SK-N-SH treated with all-trans-retinoic acid at 6 μM for 48 hours (cell line): ENCODE results near the gene TMEM59L.

Experiments used
- ATAC-seq: fragments of 200-7000 bp; cut with Tn5 transposase; 3 replicates; pipeline ENCODE4 v1.9.1; 2020; ENCODE audit warnings: mild to moderate bottlenecking, moderate library complexity
- BACH2 ChIP-seq: fragments of 250-450 bp; sonication (Bioruptor Pico); IDR thresholded peaks from 2 replicates; pipeline ENCODE4 v1.9.0; 2021; ENCODE audit warnings: mild to moderate bottlenecking, borderline replicate concordance
- CREB5 ChIP-seq: fragments of 250-450 bp; sonication (Bioruptor Pico); IDR thresholded peaks from 2 replicates; pipeline ENCODE4 v1.5.1; 2020; ENCODE audit warnings: low read depth, mild to moderate bottlenecking, moderate library complexity
- CSDC2 ChIP-seq: fragments of 250-450 bp; sonication (Bioruptor Pico); IDR thresholded peaks from 2 replicates; pipeline ENCODE4 v1.5.0; 2020; ENCODE audit warnings: mild to moderate bottlenecking, moderate library complexity
- CSRNP3 ChIP-seq: fragments of 250-450 bp; sonication (Bioruptor Pico); IDR thresholded peaks from 2 replicates; pipeline ENCODE4 v1.5.1; 2021; ENCODE audit warnings: mild to moderate bottlenecking, moderate library complexity
- ESRRG ChIP-seq: fragments of 250-450 bp; sonication (Bioruptor Pico); IDR thresholded peaks from 2 replicates; pipeline ENCODE4 v1.6.1; 2021; ENCODE audit warnings: mild to moderate bottlenecking
- GLIS3 ChIP-seq: fragments of 250-450 bp; sonication (Bioruptor Pico); IDR thresholded peaks from 2 replicates; pipeline ENCODE4 v1.5.0; 2020; ENCODE audit warnings: mild to moderate bottlenecking, moderate library complexity
- ISL1 ChIP-seq: fragments of 250-450 bp; sonication (Bioruptor Pico); IDR thresholded peaks from 2 replicates; pipeline ENCODE4 v2.1.2; 2022; ENCODE audit warnings: mild to moderate bottlenecking, moderate library complexity
- OSR1 ChIP-seq: fragments of 250-450 bp; sonication (Bioruptor Pico); IDR thresholded peaks from 2 replicates; pipeline ENCODE4 v1.8.0; 2022; ENCODE audit warnings: moderate library complexity, mild to moderate bottlenecking, inconsistent platforms
- PATZ1 ChIP-seq: fragments of 250-450 bp; sonication (Bioruptor Pico); IDR thresholded peaks from 2 replicates; pipeline ENCODE4 v1.8.0; 2020; ENCODE audit warnings: mild to moderate bottlenecking, moderate library complexity, borderline replicate concordance
- POU6F1 ChIP-seq: fragments of 250-450 bp; sonication (Bioruptor Pico); IDR thresholded peaks from 2 replicates; pipeline ENCODE4 v1.8.0; 2021; ENCODE audit warnings: low read depth, mild to moderate bottlenecking, moderate library complexity, borderline replicate concordance
- PPARA ChIP-seq: fragments of 250-450 bp; sonication (Bioruptor Pico); IDR thresholded peaks from 2 replicates; pipeline ENCODE4 v1.5.0; 2020; ENCODE audit warnings: mild to moderate bottlenecking, borderline replicate concordance
- SNAI2 ChIP-seq: fragments of 250-450 bp; sonication (Bioruptor Pico); IDR thresholded peaks from 2 replicates; pipeline ENCODE4 v1.5.0; 2020; ENCODE audit warnings: mild to moderate bottlenecking, moderate library complexity
- TCF4 ChIP-seq: fragments of 250-450 bp; sonication (Bioruptor Pico); IDR thresholded peaks from 2 replicates; pipeline ENCODE4 v1.8.0; 2021; ENCODE audit warnings: mild to moderate bottlenecking, moderate library complexity, borderline replicate concordance
- TOX ChIP-seq: fragments of 250-450 bp; sonication (Bioruptor Pico); IDR thresholded peaks from 2 replicates; pipeline ENCODE4 v1.8.0; 2021; ENCODE audit warnings: mild to moderate bottlenecking, moderate library complexity, borderline replicate concordance
- TSHZ2 ChIP-seq: fragments of 250-450 bp; sonication (Bioruptor Pico); IDR thresholded peaks from 2 replicates; pipeline ENCODE4 v1.5.0; 2020; ENCODE audit warnings: mild to moderate bottlenecking, moderate library complexity
- ZC3H10 ChIP-seq: fragments of 250-450 bp; sonication (Bioruptor Pico); IDR thresholded peaks from 2 replicates; pipeline ENCODE4 v1.5.1; 2021; ENCODE audit warnings: mild to moderate bottlenecking, moderate library complexity
- ZFP3 ChIP-seq: fragments of 250-450 bp; sonication (Bioruptor Pico); IDR thresholded peaks from 2 replicates; pipeline ENCODE4 v1.5.0; 2020; ENCODE audit warnings: mild to moderate bottlenecking, moderate library complexity
- ZFP30 ChIP-seq: fragments of 450-650 bp; formaldehyde crosslinking; IDR thresholded peaks from 2 replicates; pipeline ENCODE4 v1.5.0; 2022; ENCODE audit warnings: mild to moderate bottlenecking, moderate library complexity
- ZNF565 ChIP-seq: fragments of 450-650 bp; formaldehyde crosslinking; conservative IDR thresholded peaks from 2 replicates; pipeline ENCODE4 v1.5.0; 2020; ENCODE audit warnings: low read depth, mild to moderate bottlenecking, moderate library complexity
- ZNF70 ChIP-seq: fragments of 450-650 bp; formaldehyde crosslinking; IDR thresholded peaks from 2 replicates; pipeline ENCODE4 v1.5.0; 2020; ENCODE audit warnings: mild to moderate bottlenecking, moderate library complexity
- ZNF8 ChIP-seq: fragments of 450-650 bp; formaldehyde crosslinking; IDR thresholded peaks from 2 replicates; pipeline ENCODE4 v1.5.0; 2020; ENCODE audit warnings: mild to moderate bottlenecking, moderate library complexity

TMEM59L gene

GRCh38 chr19:18658366-18658855 lies 45.7 kb downstream of the TMEM59L start:
- no peak for ATAC-seq
- TF ChIP-seq POU6F1 (CRISPR knock-in tag) (no peak), ZFP30 (CRISPR knock-in tag) (no peak), ZFP3 (CRISPR knock-in tag) (no peak), TCF4 (no peak), ZNF70 (CRISPR knock-in tag) (no peak), ESRRG (CRISPR knock-in tag) (no peak), SNAI2 (CRISPR knock-in tag) (no peak), CSDC2 (no peak), ZNF8 (CRISPR knock-in tag) (no peak), BACH2 (no peak), TSHZ2 (CRISPR knock-in tag) (no peak), ZC3H10 (CRISPR knock-in tag) (no peak)

GRCh38 chr19:18659281-18660050 lies 46.8 kb downstream of the TMEM59L start:
- no peak; the same call in 2 of the 3 replicates for ATAC-seq
- TF ChIP-seq BACH2 (no peak), ISL1 (CRISPR knock-in tag) (no peak), ZNF70 (CRISPR knock-in tag) (no peak), ZNF8 (CRISPR knock-in tag) (no peak), CSDC2 (no peak), SNAI2 (CRISPR knock-in tag) (no peak), PPARA (CRISPR knock-in tag) (no peak), ZNF565 (CRISPR knock-in tag) (no peak)

GRCh38 chr19:18660051-18660910 lies 47.6 kb downstream of the TMEM59L start:
- TF ChIP-seq BACH2 (no peak), TCF4 (no peak), ISL1 (CRISPR knock-in tag) (no peak), ZFP3 (CRISPR knock-in tag) (peak; percentile 59), OSR1 (CRISPR knock-in tag) (no peak), PATZ1 (CRISPR knock-in tag) (0 out of 2 replicates have a peak, but pooled peaks have one; percentile 11), ZNF565 (CRISPR knock-in tag) (no peak), SNAI2 (CRISPR knock-in tag) (no peak)
- ATAC-seq = peak; percentile 82

- ATAC-seq = peak; percentile 6; the same call in 1 of the 3 replicates
- TF ChIP-seq GLIS3 (CRISPR knock-in tag) (no peak), PATZ1 (CRISPR knock-in tag) (no peak), SNAI2 (CRISPR knock-in tag) (no peak), BACH2 (no peak), TOX (CRISPR knock-in tag) (no peak), ZFP30 (CRISPR knock-in tag) (no peak), TCF4 (no peak), CREB5 (CRISPR knock-in tag) (no peak), ZNF8 (CRISPR knock-in tag) (no peak), CSRNP3 (CRISPR knock-in tag) (no peak), ZC3H10 (CRISPR knock-in tag) (no peak), CSDC2 (no peak), ISL1 (CRISPR knock-in tag) (no peak)
Observed at GRCh38 chr19:18660939-18661670, 48.4 kb downstream of the TMEM59L start.
